SK-N-SH treated with all-trans-retinoic acid at 6 μM for 48 hours (cell line): ENCODE measurements around the gene SREBF1.

Experiments
- CREB5 ChIP-seq: fragments of 250-450 bp; sonication (Bioruptor Pico); IDR thresholded peaks from 2 replicates; pipeline ENCODE4 v1.5.1; 2020; ENCODE audit warnings: low read depth, mild to moderate bottlenecking, moderate library complexity
- OSR1 ChIP-seq: fragments of 250-450 bp; sonication (Bioruptor Pico); IDR thresholded peaks from 2 replicates; pipeline ENCODE4 v1.8.0; 2022; ENCODE audit warnings: moderate library complexity, mild to moderate bottlenecking, inconsistent platforms
- PPARA ChIP-seq: fragments of 250-450 bp; sonication (Bioruptor Pico); IDR thresholded peaks from 2 replicates; pipeline ENCODE4 v1.5.0; 2020; ENCODE audit warnings: mild to moderate bottlenecking, borderline replicate concordance
- RARB ChIP-seq: fragments of 250-450 bp; sonication (Bioruptor Pico); IDR thresholded peaks from 2 replicates; pipeline ENCODE4 v1.8.0; 2021; ENCODE audit warnings: mild to moderate bottlenecking, moderate library complexity
- TCF4 ChIP-seq: fragments of 250-450 bp; sonication (Bioruptor Pico); IDR thresholded peaks from 2 replicates; pipeline ENCODE4 v1.8.0; 2021; ENCODE audit warnings: mild to moderate bottlenecking, moderate library complexity, borderline replicate concordance
- ZNF565 ChIP-seq: fragments of 450-650 bp; formaldehyde crosslinking; conservative IDR thresholded peaks from 2 replicates; pipeline ENCODE4 v1.5.0; 2020; ENCODE audit warnings: low read depth, mild to moderate bottlenecking, moderate library complexity
- ZNF70 ChIP-seq: fragments of 450-650 bp; formaldehyde crosslinking; IDR thresholded peaks from 2 replicates; pipeline ENCODE4 v1.5.0; 2020; ENCODE audit warnings: mild to moderate bottlenecking, moderate library complexity
- TF ChIP-seq, protein P1 (sequence below): fragments of 250-450 bp; sonication (Bioruptor Pico); IDR thresholded peaks from 2 replicates; pipeline ENCODE4 v1.8.0; 2021; ENCODE audit warnings: low read depth, mild to moderate bottlenecking, moderate library complexity, borderline replicate concordance
- TF ChIP-seq, protein P2 (sequence below): fragments of 250-450 bp; sonication (Bioruptor Pico); IDR thresholded peaks from 2 replicates; pipeline ENCODE4 v1.5.0; 2020; ENCODE audit warnings: mild to moderate bottlenecking, moderate library complexity

DNA sequence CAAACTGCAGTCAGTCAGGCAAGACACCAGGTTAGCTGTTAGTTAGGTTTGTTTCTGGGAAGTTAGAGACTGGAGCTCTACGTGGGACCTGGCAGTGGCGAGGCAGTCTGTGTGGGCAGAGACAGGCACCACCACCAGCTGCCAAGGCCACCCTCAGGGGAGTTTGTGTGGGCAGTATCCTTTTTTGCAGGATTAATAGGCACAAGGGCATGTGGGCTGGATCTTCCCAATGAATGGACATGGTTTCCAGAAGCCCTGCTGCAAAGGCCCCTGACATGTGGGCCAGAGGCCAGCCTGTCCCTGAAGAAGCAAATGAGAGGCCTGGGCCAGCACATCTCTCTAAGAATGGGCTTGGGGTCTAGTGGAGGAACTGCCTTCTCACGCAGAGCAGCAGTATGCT is 19.2 kb upstream of the SREBF1 start:
- TF ChIP-seq ZNF70 (CRISPR knock-in tag) (no peak), PPARA (CRISPR knock-in tag) (no peak), TCF4 (CRISPR knock-in tag) (no peak), CREB5 (CRISPR knock-in tag) (no peak), ZNF565 (CRISPR knock-in tag) (no peak), OSR1 (no peak), RARB (no peak)
- TF ChIP-seq, protein P1, sequence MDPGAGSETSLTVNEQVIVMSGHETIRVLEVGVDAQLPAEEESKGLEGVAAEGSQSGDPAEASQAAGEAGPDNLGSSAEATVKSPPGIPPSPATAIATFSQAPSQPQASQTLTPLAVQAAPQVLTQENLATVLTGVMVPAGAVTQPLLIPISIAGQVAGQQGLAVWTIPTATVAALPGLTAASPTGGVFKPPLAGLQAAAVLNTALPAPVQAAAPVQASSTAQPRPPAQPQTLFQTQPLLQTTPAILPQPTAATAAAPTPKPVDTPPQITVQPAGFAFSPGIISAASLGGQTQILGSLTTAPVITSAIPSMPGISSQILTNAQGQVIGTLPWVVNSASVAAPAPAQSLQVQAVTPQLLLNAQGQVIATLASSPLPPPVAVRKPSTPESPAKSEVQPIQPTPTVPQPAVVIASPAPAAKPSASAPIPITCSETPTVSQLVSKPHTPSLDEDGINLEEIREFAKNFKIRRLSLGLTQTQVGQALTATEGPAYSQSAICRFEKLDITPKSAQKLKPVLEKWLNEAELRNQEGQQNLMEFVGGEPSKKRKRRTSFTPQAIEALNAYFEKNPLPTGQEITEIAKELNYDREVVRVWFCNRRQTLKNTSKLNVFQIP = no peak
- TF ChIP-seq, protein P2, sequence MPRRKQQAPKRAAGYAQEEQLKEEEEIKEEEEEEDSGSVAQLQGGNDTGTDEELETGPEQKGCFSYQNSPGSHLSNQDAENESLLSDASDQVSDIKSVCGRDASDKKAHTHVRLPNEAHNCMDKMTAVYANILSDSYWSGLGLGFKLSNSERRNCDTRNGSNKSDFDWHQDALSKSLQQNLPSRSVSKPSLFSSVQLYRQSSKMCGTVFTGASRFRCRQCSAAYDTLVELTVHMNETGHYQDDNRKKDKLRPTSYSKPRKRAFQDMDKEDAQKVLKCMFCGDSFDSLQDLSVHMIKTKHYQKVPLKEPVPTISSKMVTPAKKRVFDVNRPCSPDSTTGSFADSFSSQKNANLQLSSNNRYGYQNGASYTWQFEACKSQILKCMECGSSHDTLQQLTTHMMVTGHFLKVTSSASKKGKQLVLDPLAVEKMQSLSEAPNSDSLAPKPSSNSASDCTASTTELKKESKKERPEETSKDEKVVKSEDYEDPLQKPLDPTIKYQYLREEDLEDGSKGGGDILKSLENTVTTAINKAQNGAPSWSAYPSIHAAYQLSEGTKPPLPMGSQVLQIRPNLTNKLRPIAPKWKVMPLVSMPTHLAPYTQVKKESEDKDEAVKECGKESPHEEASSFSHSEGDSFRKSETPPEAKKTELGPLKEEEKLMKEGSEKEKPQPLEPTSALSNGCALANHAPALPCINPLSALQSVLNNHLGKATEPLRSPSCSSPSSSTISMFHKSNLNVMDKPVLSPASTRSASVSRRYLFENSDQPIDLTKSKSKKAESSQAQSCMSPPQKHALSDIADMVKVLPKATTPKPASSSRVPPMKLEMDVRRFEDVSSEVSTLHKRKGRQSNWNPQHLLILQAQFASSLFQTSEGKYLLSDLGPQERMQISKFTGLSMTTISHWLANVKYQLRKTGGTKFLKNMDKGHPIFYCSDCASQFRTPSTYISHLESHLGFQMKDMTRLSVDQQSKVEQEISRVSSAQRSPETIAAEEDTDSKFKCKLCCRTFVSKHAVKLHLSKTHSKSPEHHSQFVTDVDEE = no peak
